COR-L47 (cell line): ENCODE measurements around the gene SNX25.
"Not testable (repeated sequence)": the region's sequence is repeated elsewhere in the genome, so short reads cannot be mapped to it uniquely, and the experiment has no call there.

Experiments
- DNase-seq: peaks from one replicate; lab custom pipeline; 2025; lab: John Stamatoyannopoulos, UW

The SNX25 gene

GRCh38 chr4:185205073-185205472 lies 4.3 kb upstream of the SNX25 start:
- not testable (repeated sequence) for DNase-seq

DNA sequence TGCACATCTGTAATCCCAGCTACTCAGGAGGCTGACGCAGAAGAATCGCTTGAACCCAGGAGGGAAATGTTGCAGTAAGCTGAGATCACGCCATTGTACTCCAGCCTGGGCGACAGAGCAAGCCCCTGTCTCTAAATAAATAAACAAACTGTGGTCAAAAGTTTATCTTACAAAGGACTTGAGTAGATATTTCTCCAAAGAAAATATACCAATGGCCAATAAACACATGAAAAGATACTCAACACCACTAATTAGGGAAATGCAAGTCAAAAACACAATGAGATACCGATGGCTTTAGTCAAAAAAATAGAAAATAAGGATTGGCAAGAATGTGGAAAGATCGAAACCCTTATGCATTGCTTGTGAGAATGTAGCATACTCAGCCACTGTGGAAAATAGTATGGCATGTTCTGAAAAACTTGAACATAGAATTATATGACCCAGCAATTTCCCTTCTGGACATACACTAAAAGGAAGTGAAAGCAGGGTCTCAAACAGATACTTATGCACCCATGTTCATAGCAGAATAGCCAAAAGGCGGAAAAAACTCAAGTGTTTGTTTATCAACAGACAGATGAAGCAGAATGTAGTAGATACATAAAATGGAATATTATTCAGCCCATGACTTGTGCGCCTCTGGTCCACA lies 3.6 kb upstream of the SNX25 start:
- no peak for DNase-seq

DNA sequence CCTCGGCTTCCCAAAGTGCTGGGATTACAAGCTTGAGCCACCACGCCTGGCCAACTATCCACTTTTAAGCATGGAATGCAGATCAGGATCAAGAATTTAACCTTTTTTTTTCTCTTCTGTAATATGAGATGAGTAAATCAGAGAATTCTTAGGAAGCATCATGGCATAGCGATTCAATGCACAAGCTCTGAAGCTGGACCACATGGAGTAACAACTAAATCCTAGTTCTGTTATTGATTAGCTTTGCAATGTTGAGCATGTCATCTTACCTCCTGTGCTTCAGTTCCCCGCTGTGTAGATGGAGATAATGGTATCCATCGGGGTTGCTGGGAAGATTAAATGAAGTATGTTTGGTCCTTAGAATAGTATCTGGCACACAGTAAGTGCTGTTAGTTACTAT lies 1.9 kb upstream of the SNX25 start:
- DNase-seq = no peak

- not testable (repeated sequence) for DNase-seq
Observed at GRCh38 chr4:185209852-185210101, 379 bp downstream of the SNX25 start.

- DNase-seq = peak; percentile 20
Observed at GRCh38 chr4:185210102-185210981, 944 bp downstream of the SNX25 start.

GRCh38 chr4:185211035-185211434 lies 1.6 kb downstream of the SNX25 start:
- DNase-seq = no peak

DNA sequence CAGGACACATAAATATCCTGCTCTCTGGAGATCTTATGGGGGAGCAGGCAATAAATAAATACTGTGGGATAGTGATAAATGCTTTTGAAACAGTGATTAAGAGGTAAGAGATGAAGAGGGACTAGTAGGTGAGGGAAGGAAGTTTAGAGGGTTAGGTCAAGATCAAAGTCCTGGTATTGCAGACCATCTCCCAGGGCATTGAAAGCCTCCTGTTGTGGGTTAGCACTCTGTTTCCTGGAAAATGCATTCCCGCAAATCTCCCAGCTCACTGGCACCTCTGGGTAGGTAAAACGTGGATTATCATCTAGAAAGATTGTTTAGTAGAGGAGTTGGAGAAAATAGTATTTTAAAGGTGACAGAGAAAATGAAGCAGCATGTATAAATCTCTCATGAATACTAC lies 2.2 kb downstream of the SNX25 start:
- no peak for DNase-seq

DNA sequence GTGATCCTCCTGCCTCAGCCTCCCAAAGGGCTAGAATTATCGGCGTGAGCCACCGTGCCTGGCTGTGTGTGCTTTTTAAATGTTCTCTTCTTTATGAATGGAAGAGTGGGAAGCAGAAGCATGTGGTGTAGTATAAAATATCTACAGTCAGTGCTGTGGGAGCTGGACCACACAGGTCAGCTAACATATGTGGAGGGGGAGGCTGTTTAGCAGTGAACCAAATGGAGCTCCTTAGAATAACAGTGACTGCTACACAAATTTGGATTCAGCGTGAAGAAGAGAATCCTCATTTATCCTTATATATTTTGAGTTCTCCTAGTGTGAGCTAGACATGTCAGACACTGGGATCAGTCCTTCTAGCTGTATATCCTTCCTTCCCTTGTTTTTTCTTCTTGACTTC lies 3.2 kb downstream of the SNX25 start:
- no peak for DNase-seq

GRCh38 chr4:185213877-185214276 lies 4.5 kb downstream of the SNX25 start:
- no peak for DNase-seq

DNA sequence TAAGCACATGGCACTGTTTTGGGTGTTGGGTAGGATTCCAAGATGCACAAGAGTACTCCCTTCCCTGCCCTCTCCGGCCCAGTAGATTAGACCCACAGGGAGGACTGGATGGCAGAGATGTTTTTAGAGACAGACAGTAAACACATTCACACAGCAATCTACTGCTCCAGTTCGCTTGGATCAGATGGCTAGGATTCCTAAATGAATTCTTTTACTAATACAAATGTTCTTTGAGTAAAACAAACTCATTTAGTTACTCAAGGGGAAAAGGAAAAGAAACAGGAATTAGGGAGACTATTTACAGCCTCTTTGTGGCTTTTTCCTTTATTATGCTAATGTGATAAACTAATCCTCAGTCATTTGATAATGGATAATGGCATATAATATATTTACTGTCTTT lies 5.9 kb downstream of the SNX25 start:
- DNase-seq = no peak

- no peak for DNase-seq
Observed at GRCh38 chr4:185217408-185217975, 8.1 kb downstream of the SNX25 start.

DNA sequence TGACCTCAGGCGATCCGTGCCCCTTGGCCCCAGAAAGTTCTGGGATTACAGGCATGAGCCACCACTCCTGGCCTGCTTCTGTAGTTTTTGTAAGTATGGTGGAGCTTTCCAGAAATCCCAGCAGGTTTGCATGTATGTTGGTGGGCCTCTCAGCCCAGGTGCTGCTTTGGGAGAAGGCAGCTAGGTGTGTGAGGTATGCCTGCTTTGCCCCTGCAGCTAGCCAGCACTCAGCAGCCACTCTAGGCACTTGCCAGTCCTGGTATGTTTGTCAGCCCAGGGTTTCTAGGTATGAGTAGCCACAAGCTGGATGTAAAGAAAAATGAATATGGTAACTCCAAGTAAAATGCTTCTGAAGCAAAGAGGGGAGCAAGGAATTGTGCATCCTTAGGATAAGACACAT lies 8.9 kb downstream of the SNX25 start:
- no peak for DNase-seq

DNA sequence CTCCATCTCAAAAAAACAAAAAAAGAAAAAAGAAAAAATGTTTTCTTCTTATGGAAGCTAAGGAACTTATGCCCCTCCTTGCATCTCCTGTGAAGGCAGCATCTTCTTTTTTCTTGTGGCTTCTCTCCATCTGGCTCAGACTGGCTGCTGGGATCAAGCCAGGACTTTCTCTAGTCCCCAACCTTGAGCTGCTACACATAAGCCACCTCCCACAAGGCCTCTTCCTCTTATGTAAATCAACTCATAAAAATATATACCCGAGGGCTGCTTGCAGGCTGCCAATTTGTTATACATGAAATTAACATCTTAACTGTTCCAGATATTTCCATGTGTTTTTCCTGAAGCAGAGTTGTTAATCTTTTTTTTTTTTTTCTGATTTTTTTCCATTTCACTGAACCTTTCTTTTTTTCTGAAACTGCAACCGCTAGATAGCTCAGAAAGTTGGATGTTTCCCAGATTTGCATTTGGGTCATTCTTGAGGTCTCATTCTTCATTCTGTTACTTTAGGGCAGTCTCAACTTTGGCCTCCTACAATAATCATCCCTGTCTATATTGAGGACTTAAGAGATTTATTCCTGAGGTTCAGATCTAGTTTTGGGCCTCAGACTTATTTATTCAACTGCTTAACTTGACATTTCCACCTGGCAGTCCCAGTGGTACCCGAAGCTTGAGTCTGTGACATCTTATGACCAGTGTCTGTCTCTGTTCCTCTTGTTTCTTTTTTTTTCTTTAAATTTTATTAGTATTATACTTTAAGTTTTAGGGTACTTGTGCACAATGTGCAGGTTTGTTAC lies 10.3 kb downstream of the SNX25 start:
- DNase-seq = no peak

DNA sequence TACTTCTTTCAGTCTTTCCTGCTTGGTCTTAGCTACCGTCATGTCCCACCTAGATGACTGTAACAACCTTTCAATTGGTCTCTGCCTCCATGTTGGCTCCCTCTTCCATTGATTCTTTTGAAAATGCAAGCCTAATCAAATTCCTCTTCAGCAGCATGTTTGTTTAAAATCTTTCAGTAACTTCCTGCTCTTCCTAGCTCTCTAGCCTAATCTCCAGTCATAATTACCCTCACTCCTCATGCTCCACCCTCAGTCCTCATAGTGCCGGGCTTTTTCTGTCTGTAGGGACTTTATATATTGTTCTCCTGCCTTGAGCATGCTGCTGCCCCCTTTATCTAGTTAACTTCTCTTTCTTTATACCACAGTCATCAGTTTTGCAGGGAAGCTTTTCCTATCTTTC lies 12.1 kb downstream of the SNX25 start:
- no peak for DNase-seq

DNA sequence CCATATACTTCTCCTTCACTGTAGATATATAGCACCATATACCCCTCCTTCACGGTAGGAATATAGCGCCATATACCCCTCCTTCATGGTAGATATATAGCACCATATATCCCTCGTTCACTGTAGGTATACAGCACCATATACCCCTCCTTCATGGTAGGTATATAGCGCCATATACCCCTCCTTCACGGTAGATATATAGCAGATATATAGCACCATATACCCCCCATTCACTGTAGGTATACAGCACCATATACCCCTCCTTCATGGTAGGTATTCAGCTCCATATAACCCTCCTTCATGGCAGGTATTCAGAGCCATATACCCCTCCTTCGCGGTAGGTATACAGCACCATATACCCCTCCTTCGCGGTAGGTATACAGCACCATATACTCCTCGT lies 12.5 kb downstream of the SNX25 start:
- DNase-seq = no peak

DNA sequence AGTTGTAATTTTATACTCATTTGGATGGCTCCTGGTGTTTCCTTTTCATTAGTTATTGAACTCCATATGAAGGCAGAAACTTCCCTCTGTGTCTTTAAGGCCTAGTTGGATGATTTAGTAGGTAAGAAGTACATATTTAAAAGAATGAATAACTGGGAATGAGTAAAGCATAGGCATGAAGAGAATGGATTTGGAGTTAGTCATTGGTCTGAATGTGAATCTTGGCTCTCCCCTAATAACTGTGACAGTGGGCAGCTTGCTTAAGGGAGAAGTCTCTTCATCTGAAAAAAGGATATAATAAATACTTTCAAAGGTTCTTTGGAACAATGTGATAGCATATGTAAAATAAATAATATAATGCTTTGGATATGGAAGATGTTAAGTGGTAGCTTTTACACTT lies 13.2 kb downstream of the SNX25 start:
- DNase-seq = no peak

DNA sequence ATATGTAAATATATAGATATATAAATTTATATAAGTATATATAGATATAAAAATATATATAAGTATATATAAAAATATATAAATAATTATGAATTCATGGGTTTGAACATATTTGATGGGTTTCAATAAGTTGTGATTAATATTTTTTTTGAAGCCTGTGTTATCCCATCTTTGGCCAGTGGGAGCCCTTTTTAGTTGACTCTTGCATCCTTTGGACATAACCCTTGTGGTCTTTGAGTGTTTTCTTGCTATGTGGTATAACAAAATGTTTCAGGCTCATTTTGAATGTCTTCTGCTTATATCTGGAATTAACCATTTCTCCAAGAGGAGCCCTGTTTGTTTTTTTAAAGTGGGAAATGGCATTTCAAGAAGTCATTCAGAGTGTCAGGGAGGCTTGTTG lies 15.2 kb downstream of the SNX25 start:
- DNase-seq = no peak

- no peak for DNase-seq
Observed at GRCh38 chr4:185225940-185226339, 16.5 kb downstream of the SNX25 start.

DNA sequence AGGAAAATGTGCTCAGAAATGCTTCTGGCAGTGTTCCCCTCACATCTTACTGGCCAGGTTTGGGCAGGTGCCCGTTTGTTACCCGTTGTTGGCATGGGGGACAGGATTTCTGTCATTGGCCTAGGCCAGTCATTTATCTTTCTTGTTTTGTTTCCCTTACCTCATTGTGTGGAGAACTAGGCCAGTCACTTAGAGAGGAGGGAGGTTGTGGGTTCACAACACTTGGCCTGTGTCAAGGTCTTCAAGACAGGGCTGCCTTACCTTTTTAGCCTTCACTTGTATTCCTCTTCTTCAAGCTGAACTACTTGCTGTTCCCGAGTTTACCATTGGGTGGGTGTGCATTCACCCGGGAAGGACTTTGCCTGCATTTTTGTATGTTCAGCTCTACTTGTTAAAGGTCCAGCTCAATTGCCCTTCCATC lies 17.7 kb downstream of the SNX25 start:
- no peak for DNase-seq

DNA sequence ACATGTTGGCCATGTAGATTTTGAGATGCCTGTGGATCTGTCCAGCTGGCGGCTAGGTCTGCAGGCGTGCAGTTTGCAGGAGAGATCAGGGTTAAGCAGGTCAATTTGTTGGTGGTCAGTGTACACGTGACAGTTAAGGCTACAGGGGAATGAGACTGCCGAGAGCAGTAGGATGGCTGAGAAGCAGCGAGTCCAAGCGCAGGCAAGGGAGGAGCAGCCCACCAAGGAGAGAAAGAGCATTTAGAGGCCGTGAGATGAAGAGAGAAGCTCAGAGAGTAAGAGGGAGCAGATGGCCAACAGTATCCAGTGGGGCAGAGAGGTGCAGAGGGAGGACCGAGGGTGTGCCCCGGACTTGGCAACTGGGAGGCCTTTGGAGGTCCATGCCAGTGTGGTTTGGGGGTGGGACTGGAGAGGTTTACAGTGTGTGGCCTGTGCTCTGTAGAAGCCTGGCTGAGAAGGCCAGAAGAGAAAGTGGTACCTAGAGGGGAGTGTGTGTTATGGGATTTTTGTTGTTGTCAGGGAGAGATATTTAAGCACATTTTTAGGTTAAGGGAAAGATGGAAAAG lies 18.4 kb downstream of the SNX25 start:
- DNase-seq = no peak

DNA sequence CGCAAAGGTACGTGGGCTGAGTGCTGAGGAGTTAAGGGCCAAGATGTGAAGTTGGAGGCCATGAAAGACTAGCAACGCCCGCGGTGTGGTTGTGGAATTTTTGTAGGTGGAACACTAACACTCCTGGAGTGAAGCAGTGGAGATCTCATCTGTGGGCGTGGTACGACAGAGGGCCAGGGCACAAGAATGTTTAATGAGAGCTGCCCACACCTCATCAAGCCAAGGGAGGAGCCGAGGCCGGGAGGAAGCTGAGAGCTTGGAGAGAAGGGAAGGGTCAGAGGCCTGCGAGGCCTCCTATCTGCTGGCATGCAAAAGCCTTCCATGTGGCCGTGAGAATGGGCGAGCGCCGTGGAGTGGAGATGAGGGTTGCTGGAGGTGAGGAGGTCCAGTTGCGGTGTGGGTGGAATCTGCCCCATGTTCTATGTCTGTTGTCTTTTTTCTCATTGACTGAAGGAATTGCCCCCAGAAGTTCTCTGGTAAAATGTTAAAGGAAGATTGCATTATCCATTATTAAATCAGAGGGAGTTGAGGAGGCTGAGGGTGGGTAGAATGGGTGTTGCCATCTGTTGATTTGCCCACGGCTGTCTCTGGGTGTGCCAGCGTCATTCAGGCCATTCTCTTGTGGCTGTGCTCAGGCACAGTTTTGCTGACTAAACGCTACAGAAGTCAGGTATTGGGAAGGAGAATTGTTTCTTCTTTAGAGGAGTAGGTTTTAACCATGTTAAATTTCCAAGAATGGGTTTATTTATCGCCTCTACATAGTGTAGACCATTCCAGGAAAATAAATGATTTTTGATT lies 19.8 kb downstream of the SNX25 start:
- DNase-seq = no peak

DNA sequence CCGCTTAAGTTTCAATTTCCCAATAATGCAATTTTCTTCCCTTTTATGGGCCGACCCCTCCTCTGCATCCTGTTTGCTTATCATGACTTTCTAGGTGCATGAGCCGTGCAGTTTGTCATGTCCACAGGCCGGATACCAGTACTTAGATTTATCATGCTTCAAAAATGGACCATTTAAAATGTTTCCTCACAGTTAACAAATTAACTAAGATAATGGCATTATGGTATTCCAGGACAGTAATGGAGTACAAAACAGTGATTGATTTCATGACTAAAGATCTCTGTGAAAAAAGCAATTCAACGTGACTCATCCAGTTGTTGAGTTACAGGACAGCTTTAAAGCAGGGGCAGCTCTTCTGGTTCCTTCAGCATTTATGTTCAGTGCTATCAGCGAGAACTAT lies 23.0 kb downstream of the SNX25 start:
- no peak for DNase-seq
